ENCODE measurements around the gene MTMR2.

The MTMR2 gene

DNA sequence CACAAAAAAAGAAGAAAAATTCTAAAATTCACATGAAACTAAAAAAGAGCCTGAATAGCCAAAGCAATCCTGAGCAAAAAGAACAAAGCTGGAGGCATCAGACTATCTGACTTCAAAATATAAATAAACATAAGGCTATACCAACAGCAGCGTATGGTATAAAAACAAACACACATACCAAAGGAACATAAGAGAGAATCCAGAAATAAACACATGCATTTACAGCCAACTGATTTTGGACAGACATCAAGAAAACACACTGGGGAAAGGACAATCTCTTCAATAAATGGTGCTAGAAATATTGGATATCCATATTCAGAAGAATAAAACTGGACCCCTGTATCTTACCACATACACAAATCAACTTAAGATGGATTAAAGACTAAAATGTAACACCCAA is 2.8 kb upstream of the MTMR2 start:
- no peak for DNase-seq
- WGBS (ENCODE audit: insufficient coverage) = 83% methylated on average over 1 of the region's 1 CpG
- H3K4me1 ChIP-seq (ENCODE audit: control extremely low read depth in 1 of 4, control insufficient read depth in 4 of 4, insufficient read depth in 4 of 4, low read length in 3 of 4) = peaks cover 13 to 27% (median 17%) of the 10 kb centered on the region in 4 experiments
- no peak overlapping the region for H3K27ac ChIP-seq (ENCODE audit: insufficient read depth in 1 of 2, low read depth in 1 of 2, low read length in 2 of 2, poor library complexity in 1 of 2, severe bottlenecking in 2 of 2)
- POLR2A ChIA-PET = no interaction called here
- H3K9me3 ChIP-seq (ENCODE audit: control extremely low read depth in 1 of 5, control insufficient read depth in 4 of 5, insufficient read depth in 2 of 5, low read depth in 1 of 5, low read length in 4 of 5) = peaks cover 0 to 7% (median 4%) of the 10 kb centered on the region in 5 experiments
- CTCF ChIA-PET = no interaction called here
- no peak overlapping the region for H3K4me3 ChIP-seq (ENCODE audit: control insufficient read depth in 1 of 7, extremely low read depth in 1 of 7, insufficient read depth in 4 of 7, low read depth in 2 of 7, low read length in 6 of 7)
- H3K27me3 ChIP-seq (replicated peaks in 2 of 5; ENCODE audit: control insufficient read depth in 4 of 5, insufficient read depth in 5 of 5, low read length in 4 of 5) = no peaks in the 10 kb centered on the region
- H3K36me3 ChIP-seq (ENCODE audit: control insufficient read depth in 4 of 4, insufficient read depth in 4 of 4, low read length in 3 of 4) = no peaks in the 10 kb centered on the region

DNA sequence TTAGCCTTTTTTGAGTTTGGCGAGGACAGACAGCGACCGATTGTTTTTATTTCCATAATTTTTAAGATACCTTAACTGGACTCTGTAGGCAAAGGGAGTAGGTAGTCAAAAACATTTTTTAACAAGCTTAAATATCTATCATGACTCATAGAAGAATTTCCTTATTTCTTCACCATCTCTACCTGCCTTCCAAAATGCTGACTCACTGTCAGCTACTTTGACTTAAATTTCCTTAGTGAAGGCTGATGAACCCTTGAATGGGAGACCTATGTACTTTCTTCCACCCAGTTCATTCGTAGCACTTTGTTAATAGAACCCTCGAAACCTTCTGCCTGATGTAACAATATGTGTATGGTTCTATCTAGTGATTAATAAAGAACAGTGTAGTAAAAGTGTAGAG is 1.1 kb upstream of the MTMR2 start:
- Histone ChIP-seq H3K36me3 (ENCODE audit: control insufficient read depth in 4 of 4, insufficient read depth in 4 of 4, low read length in 3 of 4) (no peaks in the 10 kb centered on the region), H3K4me1 (ENCODE audit: control extremely low read depth in 1 of 4, control insufficient read depth in 4 of 4, insufficient read depth in 4 of 4, low read length in 3 of 4) (peaks cover 13 to 27% (median 17%) of the 10 kb centered on the region in 4 experiments), H3K9me3 (ENCODE audit: control extremely low read depth in 1 of 5, control insufficient read depth in 4 of 5, insufficient read depth in 2 of 5, low read depth in 1 of 5, low read length in 4 of 5) (no peaks in the 10 kb centered on the region), H3K27me3 (replicated peaks in 2 of 5; ENCODE audit: control insufficient read depth in 4 of 5, insufficient read depth in 5 of 5, low read length in 4 of 5) (no peaks in the 10 kb centered on the region), H3K4me3 (ENCODE audit: control insufficient read depth in 1 of 7, extremely low read depth in 1 of 7, insufficient read depth in 4 of 7, low read depth in 2 of 7, low read length in 6 of 7) (peak overlapping the region in 4 of 7 experiments; percentile 90 to 99 (median 96)), H3K27ac (ENCODE audit: insufficient read depth in 1 of 2, low read depth in 1 of 2, low read length in 2 of 2, poor library complexity in 1 of 2, severe bottlenecking in 2 of 2) (peak overlapping the region in 1 of 2 experiments; percentile 90)
- WGBS (ENCODE audit: insufficient coverage) = 85% methylated on average over 2 of the region's 5 CpGs
- peak; percentile 38 to 78 (median 68) for DNase-seq
- CTCF ChIA-PET = interaction anchor here (1.2 kb wide), 1 partner anchor 418 kb away, joined by 3 read pairs; the partner anchor contains the start of gene MAML2
- POLR2A ChIA-PET = no interaction called here

DNA sequence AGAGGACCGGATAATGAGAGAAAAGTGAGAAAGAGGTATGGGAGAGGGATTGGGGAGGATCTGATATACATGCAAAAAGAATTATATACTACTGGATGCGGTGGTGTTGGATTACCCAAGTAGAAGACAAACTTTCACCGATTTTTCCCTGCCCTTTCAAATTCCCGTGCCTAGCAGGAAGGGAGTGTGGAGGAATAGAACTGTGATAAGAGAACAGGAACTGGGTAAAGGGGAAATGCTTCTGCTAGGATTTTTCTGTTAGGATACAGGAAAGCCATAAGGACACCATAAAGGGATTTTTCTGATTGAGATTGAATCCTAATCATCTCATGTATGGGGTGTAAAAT is 480 bp upstream of the MTMR2 start:
- Histone ChIP-seq H3K4me1 (ENCODE audit: control extremely low read depth in 1 of 4, control insufficient read depth in 4 of 4, insufficient read depth in 4 of 4, low read length in 3 of 4) (peaks cover 13 to 27% (median 17%) of the 10 kb centered on the region in 4 experiments), H3K4me3 (ENCODE audit: control insufficient read depth in 1 of 7, extremely low read depth in 1 of 7, insufficient read depth in 4 of 7, low read depth in 2 of 7, low read length in 6 of 7) (peak overlapping the region in 6 of 7 experiments; percentile 89 to 99 (median 94)), H3K9me3 (ENCODE audit: control extremely low read depth in 1 of 5, control insufficient read depth in 4 of 5, insufficient read depth in 2 of 5, low read depth in 1 of 5, low read length in 4 of 5) (no peaks in the 10 kb centered on the region), H3K36me3 (ENCODE audit: control insufficient read depth in 4 of 4, insufficient read depth in 4 of 4, low read length in 3 of 4) (no peaks in the 10 kb centered on the region), H3K27ac (ENCODE audit: insufficient read depth in 1 of 2, low read depth in 1 of 2, low read length in 2 of 2, poor library complexity in 1 of 2, severe bottlenecking in 2 of 2) (peak overlapping the region; percentile 53 to 90), H3K27me3 (replicated peaks in 2 of 5; ENCODE audit: control insufficient read depth in 4 of 5, insufficient read depth in 5 of 5, low read length in 4 of 5) (no peaks in the 10 kb centered on the region)
- peak in 1 of 3 donors; percentile 19 for DNase-seq
- POLR2A ChIA-PET = no interaction called here
- CTCF ChIA-PET = interaction anchor here (1.2 kb wide), 1 partner anchor 419 kb away, joined by 3 read pairs; the partner anchor contains the start of gene MAML2
- 0% methylated on average over 4 of the region's 4 CpGs for WGBS (ENCODE audit: insufficient coverage)

DNA sequence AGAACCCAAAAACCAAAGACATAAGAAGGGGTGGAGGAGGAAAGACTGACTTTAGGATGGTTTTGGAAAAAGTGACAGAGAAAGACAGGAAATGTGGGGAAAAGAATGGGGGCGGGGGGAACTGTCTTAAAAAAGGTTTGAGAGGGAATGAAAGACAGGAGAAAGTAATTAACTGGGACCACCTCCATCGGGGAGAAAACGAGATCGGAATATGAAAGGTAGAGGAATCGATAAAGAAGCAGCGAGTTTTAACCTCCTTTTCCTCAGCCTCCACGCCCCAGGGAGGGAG is 524 bp downstream of the MTMR2 start:
- WGBS (ENCODE audit: insufficient coverage) = 0% methylated on average over 7 of the region's 7 CpGs
- Histone ChIP-seq H3K4me1 (ENCODE audit: control extremely low read depth in 1 of 4, control insufficient read depth in 4 of 4, insufficient read depth in 4 of 4, low read length in 3 of 4) (peaks cover 13 to 27% (median 17%) of the 10 kb centered on the region in 4 experiments), H3K27me3 (replicated peaks in 2 of 5; ENCODE audit: control insufficient read depth in 4 of 5, insufficient read depth in 5 of 5, low read length in 4 of 5) (no peaks in the 10 kb centered on the region), H3K9me3 (ENCODE audit: control extremely low read depth in 1 of 5, control insufficient read depth in 4 of 5, insufficient read depth in 2 of 5, low read depth in 1 of 5, low read length in 4 of 5) (no peaks in the 10 kb centered on the region), H3K36me3 (ENCODE audit: control insufficient read depth in 4 of 4, insufficient read depth in 4 of 4, low read length in 3 of 4) (no peaks in the 10 kb centered on the region), H3K4me3 (ENCODE audit: control insufficient read depth in 1 of 7, extremely low read depth in 1 of 7, insufficient read depth in 4 of 7, low read depth in 2 of 7, low read length in 6 of 7) (peak overlapping the region; percentile 89 to 99 (median 94)), H3K27ac (ENCODE audit: insufficient read depth in 1 of 2, low read depth in 1 of 2, low read length in 2 of 2, poor library complexity in 1 of 2, severe bottlenecking in 2 of 2) (peak overlapping the region; percentile 53 to 90)
- ChIA-PET CTCF (interaction anchor here (1.5 kb wide), 1 partner anchor 74 kb away, joined by 5 read pairs; no protein-coding TSS in a partner anchor), POLR2A (interaction anchor here (1.1 kb wide), 1 partner anchor 10 kb away, joined by 7 read pairs; no protein-coding TSS in a partner anchor)
- no peak for DNase-seq

DNA sequence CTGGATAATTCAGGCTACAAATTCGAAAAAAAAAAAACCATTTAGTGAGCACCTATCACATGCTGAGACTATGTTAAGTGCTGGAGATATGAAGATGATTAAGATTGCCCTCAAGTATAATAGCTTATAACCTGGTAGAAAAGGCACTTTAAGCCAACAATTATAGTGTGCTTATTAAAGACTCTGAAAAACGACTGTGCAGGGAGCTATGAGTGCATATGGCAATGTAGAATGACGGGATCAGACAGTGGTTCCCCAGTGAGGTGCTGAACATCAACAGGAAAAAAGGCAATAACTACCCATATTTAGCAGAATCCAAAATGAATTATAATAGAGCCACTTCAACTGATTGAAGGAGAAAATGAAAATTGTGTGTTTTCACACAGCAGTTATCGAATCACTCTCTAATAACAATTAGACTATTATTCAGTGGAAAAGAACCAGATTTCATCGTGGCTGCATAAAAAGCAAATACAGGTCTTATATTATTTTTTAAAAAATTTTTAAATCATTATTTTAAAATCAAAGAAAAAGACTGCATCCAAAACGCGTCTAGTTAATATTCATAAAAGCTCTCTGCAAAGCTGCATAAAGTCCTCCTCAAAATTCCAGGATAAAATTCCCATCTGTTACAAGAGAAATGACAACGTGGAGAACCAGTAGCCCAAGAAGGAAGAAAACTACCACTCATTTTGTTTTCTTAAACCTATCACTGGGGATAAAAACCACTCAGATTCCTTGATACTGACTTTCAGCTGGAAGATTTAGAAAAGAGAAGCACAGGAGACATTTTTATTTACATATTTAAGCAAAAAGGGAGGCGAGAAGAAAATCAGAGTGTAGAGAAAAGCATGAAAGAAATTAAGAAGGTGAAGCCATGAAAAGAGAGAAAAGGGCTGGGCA is 1.1 kb downstream of the MTMR2 start:
- ChIA-PET POLR2A (interaction anchor here (1.1 kb wide), 1 partner anchor 9 kb away, joined by 7 read pairs; no protein-coding TSS in a partner anchor), CTCF (interaction anchor here (1.5 kb wide), 1 partner anchor 74 kb away, joined by 5 read pairs; no protein-coding TSS in a partner anchor)
- H3K4me1 ChIP-seq (ENCODE audit: control extremely low read depth in 1 of 4, control insufficient read depth in 4 of 4, insufficient read depth in 4 of 4, low read length in 3 of 4) = peaks cover 13 to 27% (median 17%) of the 10 kb centered on the region in 4 experiments
- H3K9me3 ChIP-seq (ENCODE audit: control extremely low read depth in 1 of 5, control insufficient read depth in 4 of 5, insufficient read depth in 2 of 5, low read depth in 1 of 5, low read length in 4 of 5) = no peaks in the 10 kb centered on the region
- H3K27ac ChIP-seq (ENCODE audit: insufficient read depth in 1 of 2, low read depth in 1 of 2, low read length in 2 of 2, poor library complexity in 1 of 2, severe bottlenecking in 2 of 2) = peak overlapping the region; percentile 53 to 90
- H3K36me3 ChIP-seq (ENCODE audit: control insufficient read depth in 4 of 4, insufficient read depth in 4 of 4, low read length in 3 of 4) = no peaks in the 10 kb centered on the region
- H3K4me3 ChIP-seq (ENCODE audit: control insufficient read depth in 1 of 7, extremely low read depth in 1 of 7, insufficient read depth in 4 of 7, low read depth in 2 of 7, low read length in 6 of 7) = peak overlapping the region in 6 of 7 experiments; percentile 89 to 99 (median 94)
- WGBS (ENCODE audit: insufficient coverage) = 0% methylated on average over 1 of the region's 9 CpGs
- peak in 2 of 3 donors; percentile 20 to 23 for DNase-seq
- no peaks in the 10 kb centered on the region for H3K27me3 ChIP-seq (replicated peaks in 2 of 5; ENCODE audit: control insufficient read depth in 4 of 5, insufficient read depth in 5 of 5, low read length in 4 of 5)

DNA sequence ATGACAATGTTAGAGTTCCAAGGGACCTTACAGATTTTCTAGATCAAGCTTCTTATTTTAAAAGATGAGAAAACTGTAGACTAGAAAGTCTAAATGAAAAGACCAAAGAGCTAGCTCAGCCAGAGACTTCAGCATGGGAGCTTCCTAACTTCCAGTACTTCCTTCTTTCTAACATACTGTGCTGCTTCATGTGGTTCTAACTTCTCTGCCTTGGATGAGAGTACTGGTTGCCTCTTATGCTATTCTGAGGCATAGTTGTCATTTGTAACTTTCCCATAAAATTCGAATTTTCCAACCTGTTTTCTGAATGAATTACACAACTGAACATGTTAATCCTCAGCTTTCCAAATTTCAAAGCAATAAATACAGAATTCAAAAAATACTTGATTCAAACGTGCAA is 1.8 kb downstream of the MTMR2 start:
- WGBS (ENCODE audit: insufficient coverage) = no CpG with 5 or more reads among the region's 2 CpGs
- POLR2A ChIA-PET = interaction anchor here (1.1 kb wide), 1 partner anchor 9 kb away, joined by 7 read pairs; no protein-coding TSS in a partner anchor
- Histone ChIP-seq H3K27ac (ENCODE audit: insufficient read depth in 1 of 2, low read depth in 1 of 2, low read length in 2 of 2, poor library complexity in 1 of 2, severe bottlenecking in 2 of 2) (no peak overlapping the region), H3K9me3 (ENCODE audit: control extremely low read depth in 1 of 5, control insufficient read depth in 4 of 5, insufficient read depth in 2 of 5, low read depth in 1 of 5, low read length in 4 of 5) (no peaks in the 10 kb centered on the region), H3K27me3 (replicated peaks in 2 of 5; ENCODE audit: control insufficient read depth in 4 of 5, insufficient read depth in 5 of 5, low read length in 4 of 5) (no peaks in the 10 kb centered on the region), H3K4me3 (ENCODE audit: control insufficient read depth in 1 of 7, extremely low read depth in 1 of 7, insufficient read depth in 4 of 7, low read depth in 2 of 7, low read length in 6 of 7) (peak overlapping the region in 2 of 7 experiments; percentile 3 to 29), H3K4me1 (ENCODE audit: control extremely low read depth in 1 of 4, control insufficient read depth in 4 of 4, insufficient read depth in 4 of 4, low read length in 3 of 4) (peaks cover 13 to 27% (median 17%) of the 10 kb centered on the region in 4 experiments), H3K36me3 (ENCODE audit: control insufficient read depth in 4 of 4, insufficient read depth in 4 of 4, low read length in 3 of 4) (no peaks in the 10 kb centered on the region)
- CTCF ChIA-PET = interaction anchor here (1.0 to 1.5 kb wide), 2 partner anchors 9 to 73 kb away, joined by 4 to 5 read pairs; no protein-coding TSS in a partner anchor
- peak in 2 of 3 donors; percentile 10 to 16 for DNase-seq
